GM21515 (cell line): ENCODE measurements around the gene ATP8B3.
"Not testable (repeated sequence)": the region's sequence is repeated elsewhere in the genome, so short reads cannot be mapped to it uniquely, and the experiment has no call there.

Experiments
- ATAC-seq: cut with Tn5 transposase; IDR thresholded peaks from one replicate; pipeline ENCODE4 v1.9.1; 2021; ENCODE audit not compliant: unreplicated experiment

Gene ATP8B3

DNA sequence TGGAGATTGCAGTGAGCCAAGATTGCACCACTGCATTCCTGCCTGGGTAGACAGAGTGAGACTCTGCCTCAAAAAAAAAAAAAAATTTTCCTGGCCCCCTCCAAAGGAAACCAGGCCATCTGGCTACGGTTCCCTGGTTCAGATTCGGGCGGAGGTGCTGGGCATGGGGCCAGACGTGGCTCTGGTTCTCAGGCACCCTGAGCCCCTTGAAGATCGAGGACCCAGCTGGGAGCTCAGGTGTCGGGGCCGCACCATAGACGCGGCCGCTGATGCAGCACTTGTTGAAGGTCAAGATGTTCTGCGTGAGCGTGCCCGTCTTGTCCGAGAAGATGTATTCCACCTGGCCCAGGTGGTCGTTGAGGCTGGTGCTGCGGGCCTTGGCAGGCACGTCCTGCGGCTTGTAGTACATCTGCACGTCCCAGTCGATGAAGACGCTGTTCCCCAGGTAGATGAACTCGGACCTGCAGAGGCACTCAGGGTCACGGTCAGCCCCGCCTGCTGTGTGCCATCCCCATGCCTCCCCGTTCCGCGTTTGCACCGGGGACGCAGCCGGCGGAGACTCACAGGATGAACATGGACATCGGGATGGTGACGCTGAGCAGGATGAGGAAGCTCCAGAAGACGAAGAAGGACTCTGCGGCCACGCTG lies 12.3 kb downstream of the ATP8B3 start:
- no peak for ATAC-seq

DNA sequence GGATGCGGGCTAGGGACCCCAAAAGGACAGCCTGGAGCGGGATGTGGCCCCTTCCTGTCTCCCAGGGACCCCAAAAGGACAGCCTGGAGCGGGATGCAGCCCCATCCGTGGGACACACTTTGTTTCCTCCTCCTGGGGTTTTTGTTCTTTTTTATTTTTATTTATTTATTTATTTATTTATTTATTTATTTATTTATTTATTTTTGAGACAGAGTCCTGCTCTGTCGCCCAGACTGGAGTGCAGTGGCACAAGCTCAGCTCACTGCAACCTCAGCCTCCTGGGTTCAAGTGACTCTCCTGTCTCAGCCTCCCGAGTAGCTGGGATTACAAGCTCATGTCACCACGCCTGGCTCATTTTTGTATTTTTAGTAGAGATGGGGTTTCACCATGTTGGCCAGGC lies 14.8 kb downstream of the ATP8B3 start:
- ATAC-seq = not testable (repeated sequence)

DNA sequence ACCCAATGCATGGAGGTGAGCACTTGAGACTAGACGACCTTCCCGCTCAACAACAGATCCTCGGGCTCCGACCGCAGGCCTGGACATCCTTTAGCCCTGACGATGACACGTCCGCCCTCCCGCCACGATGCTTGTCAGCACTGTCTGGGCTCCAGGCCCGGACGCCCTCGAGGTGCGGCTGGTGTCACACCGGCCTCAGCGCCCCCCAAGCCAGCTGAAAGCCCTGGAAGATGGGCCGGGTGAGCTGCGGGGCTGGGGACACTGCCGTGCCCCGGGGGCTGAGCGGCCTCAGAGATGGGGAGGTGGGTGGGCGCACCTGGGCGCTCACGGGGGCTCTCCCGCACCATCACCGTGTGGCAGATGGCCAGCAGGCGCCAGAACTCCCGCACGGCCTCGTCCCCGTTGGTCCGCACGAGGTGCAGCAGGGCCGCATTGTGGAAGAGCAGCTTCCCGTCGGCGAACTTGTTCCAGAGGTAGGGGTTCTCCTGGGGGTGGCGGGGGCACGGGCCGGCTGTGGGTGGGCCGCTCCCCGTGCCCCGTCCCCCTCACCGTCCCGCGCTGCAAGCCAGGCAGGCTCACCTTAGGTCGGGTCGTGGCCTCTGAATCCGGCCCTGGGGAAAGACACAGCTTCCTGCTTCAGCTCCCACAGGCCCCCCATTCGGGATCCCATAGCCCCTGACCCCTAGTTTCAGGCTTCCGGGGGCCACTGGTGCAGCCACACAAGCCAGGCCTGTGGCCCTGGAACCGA lies 15.5 kb downstream of the ATP8B3 start:
- no peak for ATAC-seq

DNA sequence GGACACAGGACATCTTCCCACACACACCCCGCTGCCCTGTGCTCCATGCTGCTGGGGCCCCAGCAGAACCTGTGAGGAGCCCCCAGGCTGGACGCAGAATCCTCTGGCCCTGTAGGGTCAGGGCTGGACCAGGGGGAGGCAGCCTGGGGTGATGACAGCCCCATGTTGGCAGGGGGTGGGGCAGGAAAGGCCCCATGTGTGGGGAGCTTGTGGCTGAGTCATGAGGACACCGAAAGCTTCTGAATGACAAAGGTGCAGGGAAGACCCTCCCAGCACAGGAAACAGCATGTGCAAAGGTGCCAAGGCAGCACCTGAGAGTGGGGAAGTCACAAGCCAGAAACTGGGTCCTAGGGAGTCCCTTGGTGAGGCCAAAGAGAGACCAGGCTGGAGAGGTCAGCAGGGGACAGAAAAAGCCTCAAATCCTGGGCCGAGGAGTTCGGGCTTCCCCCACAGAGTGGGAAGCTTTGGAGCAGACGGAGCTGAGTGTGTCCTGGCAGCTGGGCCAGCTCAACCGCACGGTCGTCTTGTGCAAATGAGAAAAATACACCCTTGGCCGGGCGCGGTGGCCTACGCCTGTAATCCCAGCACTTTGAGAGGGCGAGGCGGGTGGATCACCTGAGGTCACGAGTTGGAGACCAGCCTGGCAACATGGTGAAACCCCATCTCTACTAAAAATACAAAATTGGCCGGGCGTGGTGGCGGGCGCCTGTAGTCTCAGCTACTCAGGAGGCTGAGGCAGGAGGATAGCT lies 17.5 kb downstream of the ATP8B3 start:
- ATAC-seq = no peak

DNA sequence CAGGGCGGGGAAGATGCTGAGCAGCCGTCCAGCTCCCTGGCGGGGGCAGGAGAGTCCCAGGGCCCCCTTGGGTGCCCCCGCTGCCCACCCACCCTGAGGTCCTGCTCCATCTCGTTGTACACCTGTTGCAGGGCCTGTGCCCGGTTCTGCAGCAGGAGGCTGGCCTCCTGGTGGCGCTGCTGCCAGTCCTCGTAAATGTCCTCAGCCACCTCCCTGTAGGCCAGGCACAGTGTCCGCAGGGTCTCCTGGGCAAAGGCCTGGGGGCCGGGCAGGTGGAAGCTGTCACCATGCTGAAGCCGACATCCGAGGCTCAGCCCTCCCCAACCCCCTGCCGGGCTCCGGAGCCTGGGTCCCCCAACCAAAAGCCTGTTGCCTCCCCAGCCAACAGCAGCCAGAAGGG lies 20.2 kb downstream of the ATP8B3 start:
- no peak for ATAC-seq

DNA sequence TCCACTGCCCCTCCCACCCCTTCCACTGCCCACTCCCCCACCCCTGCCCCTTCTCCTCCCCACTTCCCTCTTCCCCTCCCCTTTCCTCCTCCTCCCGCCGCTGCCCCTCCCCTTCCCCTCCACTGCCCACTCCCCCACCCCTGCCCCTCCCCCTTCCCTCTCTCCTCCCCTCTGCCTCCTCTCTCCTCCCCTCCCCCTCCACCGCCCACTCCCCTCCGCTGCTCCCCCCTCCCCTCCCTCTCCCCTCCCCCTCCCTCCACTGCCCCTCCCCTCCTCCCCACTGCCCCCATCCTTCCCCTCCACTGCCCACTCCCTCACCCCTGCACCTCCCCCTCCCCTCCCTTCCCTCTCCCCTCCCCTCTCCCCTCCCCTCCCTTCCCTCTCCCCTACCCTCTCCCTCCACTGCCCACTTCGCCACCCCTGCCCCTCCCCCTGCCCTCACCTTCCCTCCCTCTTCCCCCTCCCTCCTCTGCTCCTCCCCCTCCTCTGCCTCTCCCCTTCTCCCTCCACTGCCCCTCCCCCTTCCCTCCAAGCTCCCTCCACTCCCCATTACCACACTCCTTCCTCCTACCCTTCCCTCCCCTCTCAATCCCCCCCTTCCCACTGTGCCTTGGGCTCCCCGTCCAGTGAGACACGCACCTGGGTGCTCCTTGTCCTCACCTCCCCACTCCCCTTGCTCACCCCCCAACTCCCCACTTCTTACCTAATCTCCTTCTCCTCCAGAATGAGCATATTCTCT lies 21.9 kb downstream of the ATP8B3 start:
- ATAC-seq = no peak

DNA sequence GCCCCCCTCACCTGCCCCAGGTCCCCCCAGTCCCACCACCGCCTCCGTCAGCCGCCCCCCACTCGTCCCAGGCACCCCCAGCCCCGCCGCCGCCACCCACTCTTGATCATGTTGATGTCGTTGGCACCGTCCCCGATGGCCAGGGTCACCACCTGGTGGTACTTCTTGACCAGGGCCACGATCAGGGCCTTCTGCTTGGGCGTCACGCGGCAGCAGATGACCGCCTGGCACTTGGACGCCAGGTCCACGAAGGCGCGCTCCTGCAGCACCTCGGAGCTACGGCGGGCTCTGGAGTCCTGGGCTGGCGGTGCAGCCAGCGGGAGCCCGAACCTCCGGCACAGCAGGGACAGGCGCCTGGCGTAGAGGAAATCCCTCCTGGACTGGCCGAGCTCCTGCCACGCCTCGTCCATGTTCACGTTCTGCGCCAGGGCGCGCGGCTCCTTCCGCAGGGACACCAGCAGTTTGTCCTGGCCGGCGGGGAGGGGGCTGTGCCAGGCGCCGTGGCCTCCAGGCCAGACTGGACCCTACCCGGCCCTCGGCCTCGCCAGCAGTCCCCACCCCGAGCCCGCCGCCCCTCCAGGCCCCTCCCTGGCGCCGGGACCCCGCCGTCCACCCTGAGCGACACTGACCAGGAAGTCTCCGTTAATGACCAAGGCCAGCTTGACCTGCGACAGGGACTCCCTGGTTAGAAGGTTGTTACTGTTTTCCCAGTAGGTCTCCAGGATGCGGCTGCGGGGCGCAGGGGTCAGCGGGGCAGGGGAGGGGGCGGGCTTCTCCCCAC lies 22.6 kb downstream of the ATP8B3 start:
- ATAC-seq = no peak

DNA sequence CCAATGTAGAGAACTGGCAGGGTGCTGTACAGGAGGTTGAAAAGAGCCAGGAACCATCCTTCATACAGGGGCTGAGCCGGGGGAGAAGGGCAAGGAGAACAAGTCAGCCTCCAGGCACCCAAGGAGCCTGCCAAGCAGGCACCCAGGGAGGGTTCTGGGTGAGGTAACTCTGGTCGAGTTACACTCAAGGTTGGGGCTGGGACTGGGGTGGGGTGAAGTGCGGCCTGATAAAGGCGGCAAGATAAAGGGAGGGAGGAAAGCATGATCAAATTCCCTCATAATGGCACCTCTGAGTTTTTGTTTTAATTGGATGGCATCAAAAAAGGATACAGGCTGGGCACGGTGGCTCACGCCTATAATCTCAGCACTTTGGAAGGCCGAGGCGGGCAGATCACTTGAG lies 25.0 kb downstream of the ATP8B3 start:
- no peak for ATAC-seq

DNA sequence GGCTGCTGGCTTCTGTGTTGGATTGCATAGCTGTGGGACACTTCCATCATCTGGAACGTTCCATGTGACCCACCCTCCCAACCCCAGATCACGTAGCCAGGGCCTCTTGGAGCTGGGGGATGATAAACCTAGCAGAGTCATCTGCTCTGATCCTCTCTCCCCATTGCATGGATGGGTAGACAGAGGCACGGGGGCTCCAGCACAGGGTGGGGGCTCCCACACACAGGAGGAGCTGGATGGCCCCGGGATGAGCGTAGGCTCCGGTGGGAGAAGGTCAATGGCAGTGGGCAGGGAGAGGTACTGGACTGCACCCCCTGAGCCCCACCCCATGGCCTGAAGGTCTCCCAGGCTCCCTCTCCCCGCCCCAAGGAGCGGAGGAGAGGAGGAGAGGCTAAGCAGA lies 25.4 kb downstream of the ATP8B3 start:
- ATAC-seq = no peak

DNA sequence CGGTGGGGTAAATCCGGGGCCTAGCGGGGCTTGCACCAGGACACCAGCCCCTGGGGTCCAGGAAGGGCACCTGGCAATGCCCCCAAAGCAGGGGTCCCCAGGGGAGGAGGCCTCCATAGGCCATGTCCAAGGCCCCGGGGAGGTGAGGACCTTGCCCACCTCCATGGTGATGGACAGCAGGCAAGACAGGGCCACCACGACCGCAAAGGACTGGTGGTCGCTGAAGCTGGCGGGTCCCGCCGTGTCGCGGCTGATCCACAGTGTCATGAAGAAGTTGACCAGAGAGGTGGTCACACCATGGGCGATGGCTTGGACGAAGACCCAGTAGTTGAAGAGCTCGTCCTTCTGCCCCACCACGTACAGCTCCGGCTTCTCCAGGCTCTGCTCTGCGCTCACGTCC lies 26.8 kb downstream of the ATP8B3 start:
- ATAC-seq = no peak

DNA sequence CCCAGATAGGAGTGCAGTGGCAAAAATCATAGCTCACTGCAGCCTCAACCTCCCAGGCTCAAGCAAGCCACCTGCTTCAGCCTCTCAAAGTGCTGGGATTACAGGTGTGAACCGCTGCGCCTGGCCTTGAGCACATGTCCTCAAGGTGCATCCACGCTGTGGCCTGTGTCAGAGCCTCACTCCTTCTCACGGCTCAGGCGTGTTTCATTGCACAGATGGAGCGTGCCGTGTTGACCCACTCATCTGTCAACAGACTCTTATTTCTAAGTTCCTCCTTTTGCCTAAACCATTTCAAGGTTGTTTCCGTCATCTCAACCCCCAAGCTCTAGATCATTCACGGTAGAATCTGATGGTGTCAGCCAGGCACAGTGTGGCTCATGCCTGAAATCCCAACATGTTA lies 28.2 kb downstream of the ATP8B3 start:
- no peak for ATAC-seq

DNA sequence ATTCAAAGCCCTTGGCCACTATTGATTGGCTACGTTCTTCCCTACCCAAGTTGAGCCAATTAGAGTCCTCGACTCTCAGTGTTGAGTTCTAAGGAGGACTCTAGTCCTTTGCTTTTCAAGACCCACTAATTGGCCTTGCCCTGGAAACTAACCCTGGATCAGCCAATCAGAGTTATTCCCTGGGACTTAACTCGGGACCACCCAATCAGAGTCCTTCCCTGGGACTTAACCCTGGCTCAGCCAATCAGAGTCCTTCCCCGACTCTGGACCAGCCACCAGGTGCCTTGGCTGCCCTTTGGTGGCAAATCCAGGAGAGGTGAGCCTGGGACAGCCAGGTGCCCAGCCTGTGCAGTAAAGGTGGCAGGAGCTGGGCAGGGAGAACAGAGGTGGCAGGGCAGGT lies 28.7 kb downstream of the ATP8B3 start:
- no peak for ATAC-seq

DNA sequence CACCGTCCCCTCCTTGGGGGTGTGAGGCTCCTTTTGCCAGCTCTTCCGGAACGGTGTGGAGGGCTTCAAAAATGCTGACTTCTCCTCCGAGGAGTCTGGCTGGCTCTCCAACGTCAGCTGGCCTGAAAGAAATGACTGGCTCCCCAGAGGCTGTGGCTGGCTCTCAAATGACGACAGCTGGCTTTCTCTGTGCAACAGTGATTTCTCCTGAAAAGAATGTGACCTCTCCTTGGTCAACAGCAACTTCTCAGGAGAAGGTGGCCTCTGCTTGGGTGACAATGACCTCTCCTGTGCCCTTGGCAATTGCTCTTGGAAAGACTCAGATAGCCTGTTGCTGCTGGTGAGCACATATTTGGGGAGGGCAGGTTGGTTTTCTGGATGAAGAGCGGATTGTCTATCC lies 29.6 kb downstream of the ATP8B3 start:
- no peak for ATAC-seq

DNA sequence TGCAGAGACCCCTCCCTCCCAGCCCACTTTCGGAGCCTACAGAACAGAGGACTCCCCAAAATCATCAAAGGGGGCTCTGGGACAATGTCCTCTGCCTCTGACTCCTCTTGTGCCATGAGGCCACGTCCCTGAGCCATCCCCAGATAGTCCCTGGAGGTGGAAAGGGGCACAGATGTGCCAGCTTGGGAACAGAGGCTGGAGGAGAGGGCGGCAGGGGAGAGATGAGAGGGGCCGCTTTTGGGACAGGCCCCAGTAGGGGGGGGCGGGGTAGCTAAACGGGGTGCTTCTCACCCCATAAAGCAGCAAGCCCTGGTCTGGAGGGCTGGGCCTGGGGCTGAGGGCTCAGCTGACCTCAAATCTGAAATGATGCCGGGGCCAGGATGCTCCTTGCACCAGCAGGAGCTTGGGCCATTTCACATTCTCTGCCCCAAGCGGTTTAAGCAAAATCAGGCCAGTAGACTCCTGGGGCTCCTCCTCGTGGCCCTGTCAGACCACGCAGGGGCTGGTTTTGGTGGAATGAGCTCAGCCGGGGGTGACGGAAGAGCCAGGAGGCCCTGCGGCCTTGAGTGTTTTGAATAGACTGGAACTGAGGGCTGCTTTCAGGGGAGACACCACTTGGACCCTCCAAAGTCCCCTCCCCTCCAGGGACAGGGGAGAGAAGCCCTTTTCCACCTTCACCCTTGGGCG lies 31.7 kb downstream of the ATP8B3 start:
- ATAC-seq = no peak

DNA sequence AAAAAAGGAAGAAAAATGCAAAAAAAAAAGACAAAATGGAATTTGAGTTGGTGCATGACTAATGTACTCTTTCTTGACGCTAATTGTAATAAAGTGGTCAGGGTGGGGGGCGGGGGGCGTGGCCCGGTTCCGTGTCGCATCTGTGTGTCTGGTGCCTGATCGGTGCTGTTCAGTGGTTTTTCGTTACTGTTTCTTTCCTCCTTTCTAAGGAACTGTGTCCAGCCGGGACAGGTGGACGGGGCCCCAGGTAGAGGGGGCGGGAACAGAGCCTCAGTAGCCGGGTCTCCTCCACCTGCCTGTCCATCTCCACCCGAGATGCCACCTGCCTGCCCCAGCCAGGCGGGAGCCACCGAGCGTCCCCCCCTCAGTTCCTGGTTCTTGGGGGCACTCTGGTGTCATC lies 32.5 kb downstream of the ATP8B3 start:
- ATAC-seq = no peak

DNA sequence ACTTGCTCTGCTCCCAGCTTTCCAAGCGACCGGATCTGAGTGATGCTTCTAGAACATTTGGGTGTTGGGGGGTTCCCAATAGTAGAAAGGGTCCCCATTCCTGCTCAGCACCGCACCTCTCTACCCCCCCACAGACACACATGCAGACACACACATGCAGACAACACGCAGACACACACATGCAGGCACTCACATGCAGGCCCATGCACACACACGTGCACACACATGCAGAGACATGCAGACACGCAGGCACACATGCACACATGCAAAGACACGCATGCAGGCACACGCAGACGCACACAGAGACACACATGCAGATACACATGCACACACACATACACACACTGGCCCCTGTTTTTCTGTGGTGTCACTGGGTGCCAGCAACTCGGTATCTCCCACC lies 34.9 kb downstream of the ATP8B3 start:
- no peak for ATAC-seq

DNA sequence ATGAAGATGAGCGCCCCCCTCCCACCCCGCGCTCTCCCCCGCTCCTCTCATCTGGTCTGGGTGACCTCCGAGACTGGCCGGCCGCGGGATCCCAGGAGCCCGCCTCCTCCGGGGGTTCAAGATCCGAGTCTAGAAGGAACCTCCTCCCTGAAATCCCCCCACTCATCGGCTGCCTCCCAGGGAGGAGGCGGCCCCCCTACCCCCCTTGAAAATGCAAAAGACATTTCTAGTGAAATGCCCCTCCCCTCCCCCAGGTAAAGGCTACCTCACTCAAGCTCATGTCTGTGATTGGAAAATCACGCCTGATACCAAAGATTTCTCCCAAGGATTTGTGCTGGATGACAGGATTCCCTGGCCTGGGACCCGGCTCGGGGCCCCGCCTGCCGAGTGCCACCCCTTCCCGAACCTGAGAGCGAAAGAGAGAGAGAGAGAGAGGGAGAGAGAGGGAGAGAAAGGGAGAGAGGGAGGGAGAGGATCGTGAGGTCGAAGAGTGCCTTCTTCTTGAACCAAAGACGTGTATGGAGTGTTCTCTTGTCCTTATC lies 35.4 kb downstream of the ATP8B3 start:
- no peak for ATAC-seq

DNA sequence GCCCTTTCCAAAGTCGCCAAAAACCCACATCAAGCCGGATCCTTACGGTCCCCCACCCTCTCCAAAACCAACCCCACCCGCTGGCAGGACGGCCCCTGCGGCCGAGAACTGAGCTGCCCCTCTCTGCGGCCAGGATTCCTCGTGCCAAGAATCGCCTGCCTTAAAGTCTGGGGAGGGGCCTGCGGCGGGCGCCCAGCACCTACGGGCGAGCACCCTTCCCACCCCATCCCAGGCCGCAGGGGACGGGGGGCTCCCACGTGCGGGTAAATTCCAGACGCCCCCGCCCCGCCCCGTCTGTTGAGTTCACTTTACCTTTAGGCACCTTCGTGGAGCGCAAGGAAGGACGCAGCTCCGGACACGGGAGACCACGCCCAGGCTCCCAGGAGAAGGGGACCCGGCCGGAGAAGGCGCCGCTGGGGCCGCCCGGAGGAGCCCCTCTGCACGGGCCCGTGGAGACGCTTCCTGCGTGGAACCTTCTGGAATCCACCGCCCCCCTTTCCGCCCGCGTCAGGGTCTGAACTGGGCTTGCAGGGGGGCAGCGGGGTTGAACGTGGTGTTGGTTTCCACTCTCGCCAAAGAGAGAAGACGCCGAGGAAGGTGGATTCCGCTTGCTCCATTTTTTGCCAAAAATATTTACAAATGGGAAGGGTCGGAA lies 36.0 kb downstream of the ATP8B3 start:
- no peak for ATAC-seq

DNA sequence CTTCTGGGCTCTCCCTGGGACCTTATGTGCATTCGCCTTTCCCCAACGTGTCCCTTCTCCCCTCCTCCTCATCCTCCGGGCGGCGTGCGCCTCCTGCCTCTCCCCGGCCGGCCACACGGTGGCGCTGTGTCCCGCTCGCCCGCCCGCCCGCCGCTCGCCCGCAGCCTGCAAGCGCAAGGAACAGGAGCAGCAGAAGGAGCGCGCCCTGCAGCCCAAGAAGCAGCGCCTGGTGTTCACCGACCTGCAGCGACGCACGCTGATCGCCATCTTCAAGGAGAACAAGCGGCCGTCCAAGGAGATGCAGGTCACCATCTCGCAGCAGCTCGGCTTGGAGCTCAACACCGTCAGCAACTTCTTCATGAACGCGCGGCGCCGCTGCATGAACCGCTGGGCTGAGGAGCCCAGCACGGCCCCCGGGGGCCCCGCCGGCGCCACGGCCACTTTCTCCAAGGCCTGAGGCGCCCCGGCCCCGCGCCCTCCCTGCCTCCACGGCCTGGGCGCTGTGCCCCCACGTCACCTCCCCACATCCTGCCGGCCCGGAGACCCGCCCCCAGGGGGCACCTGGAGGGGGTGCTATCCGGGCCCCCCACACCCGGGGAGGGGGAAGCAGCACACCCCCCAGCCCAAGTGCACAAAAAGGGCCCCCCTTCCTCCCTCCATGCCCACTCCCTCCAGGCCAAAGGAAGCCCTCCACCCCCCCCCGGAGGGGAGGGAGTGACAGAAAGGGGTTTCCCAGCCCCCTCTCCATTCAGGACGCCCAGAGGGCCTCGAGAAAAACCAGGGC lies 36.9 kb downstream of the ATP8B3 start:
- no peak for ATAC-seq
